Measurements from ENCODE around the gene RGL2. TPM values are rescaled to one million over a fixed set of nuclear protein-coding genes. Genes with fewer than 3 reads are reported as not detected.

The RGL2 gene
- polyA plus RNA-seq, 2 of the 4 experiments (the other 2 are of a cell fraction): 11.6 to 13.9 TPM

DNA sequence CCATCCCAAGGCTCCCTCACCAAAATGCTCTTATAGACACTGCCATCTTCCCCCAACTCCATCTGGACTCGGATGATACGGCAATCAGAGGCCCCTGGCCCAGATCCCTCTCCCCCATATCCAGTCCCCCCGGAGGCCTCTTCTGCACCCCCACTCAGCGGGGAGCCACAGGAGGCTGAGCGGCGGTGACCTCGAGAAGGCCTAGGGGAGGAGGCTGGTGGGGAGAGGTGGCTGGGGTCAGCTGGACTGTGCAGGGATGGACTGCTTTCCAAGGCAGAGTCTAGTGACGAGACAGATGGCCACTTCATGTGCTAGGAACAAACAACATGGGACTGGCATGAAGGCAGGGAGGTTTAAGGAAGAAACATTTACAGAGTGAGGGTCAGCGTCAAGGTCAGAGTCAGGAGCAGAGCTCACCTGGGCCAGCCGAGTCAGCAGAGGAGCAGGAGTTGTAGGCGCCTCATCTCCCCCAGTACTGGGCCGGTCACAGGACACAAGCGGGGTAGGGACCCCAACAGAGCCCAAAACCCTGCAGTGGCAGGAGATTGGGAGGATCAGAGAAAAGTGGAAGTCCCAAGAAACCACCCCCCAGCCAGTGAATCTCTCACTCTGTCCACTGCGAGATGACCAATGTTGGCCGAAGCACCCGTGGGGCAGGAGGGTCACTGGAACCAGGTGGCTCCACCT, 5.6 kb downstream of the RGL2 start:
- no peak for DNase-seq (ENCODE audit: low read depth in 1 of 2, low spot score in 1 of 2)
- ChIA-PET CTCF (interaction anchor here (1.3 to 1.4 kb wide), 2 partner anchors 14 to 15 kb away, joined by 3 read pairs; no protein-coding TSS in a partner anchor), POLR2A (no interaction called here)
- Histone ChIP-seq H3K4me3 (no peak overlapping the region), H3K9me3 (no peaks in the 10 kb centered on the region), H3K4me1 (peaks cover 13% of the 10 kb centered on the region; the same call in 2 of the 3 replicates), H3K4me2 (no peak overlapping the region), H3K27ac (no peak overlapping the region)
- no peak for TF ChIP-seq CBX8 (IDR thresholded peaks at IDR 0.05)
- TF ChIP-seq EP300 (IDR thresholded peaks at IDR 0.05): no peak
- TF ChIP-seq PHF8 (IDR thresholded peaks at IDR 0.05; ENCODE audit: borderline replicate concordance, low read depth): no peak
- TF ChIP-seq KDM1A (IDR thresholded peaks at IDR 0.05; ENCODE audit: low read depth): no peak
- TF ChIP-seq TP53 (CRISPR knock-in tag; IDR thresholded peaks at IDR 0.05): no peak
- TF ChIP-seq MAFK (IDR thresholded peaks at IDR 0.05; ENCODE audit: partially characterized antibody): no peak
- no peak for TF ChIP-seq NR3C1 (IDR thresholded peaks at IDR 0.05)
- TF ChIP-seq HOXB5 (CRISPR knock-in tag; IDR thresholded peaks at IDR 0.05): no peak
- TF ChIP-seq RNF2 (IDR thresholded peaks at IDR 0.05; ENCODE audit: borderline replicate concordance, low read depth): no peak
- TF ChIP-seq TFCP2L1 (CRISPR knock-in tag; IDR thresholded peaks at IDR 0.05): no peak
- TF ChIP-seq KDM5A (IDR thresholded peaks at IDR 0.05): no peak
- TF ChIP-seq JUN (IDR thresholded peaks at IDR 0.05): no peak
- TF ChIP-seq FOXS1 (CRISPR knock-in tag; IDR thresholded peaks at IDR 0.05): no peak
- no peak for TF ChIP-seq ZFP36 (IDR thresholded peaks at IDR 0.05; ENCODE audit: borderline replicate concordance, partially characterized antibody)
- no peak for TF ChIP-seq RARB (CRISPR knock-in tag; IDR thresholded peaks at IDR 0.05)
- WGBS (ENCODE audit: missing lambda C conversion rate): 90% methylated on average over 12 of the region's 16 CpGs
- no peak for ATAC-seq
- FAIRE-seq: no peak

DNA sequence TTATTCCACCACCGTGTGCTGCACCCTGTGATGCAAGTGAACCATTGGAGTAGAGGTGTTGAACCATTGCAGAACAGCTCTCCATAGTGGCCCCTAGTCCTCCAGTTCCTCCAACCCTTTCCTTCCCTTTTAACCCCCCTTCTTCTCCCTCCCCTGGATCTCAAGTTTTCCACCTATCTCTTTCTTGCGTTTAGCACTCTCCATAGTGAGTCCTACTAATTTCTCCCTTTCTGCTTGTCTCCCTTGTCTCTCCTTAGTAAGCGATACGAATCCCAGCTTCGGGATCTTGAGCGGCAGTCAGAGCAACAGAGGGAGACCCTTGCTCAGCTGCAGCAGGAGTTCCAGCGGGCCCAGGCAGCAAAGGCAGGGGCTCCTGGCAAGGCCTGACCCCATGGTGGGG, 8.3 kb downstream of the RGL2 start:
- POLR2A ChIA-PET: no interaction called here
- Histone ChIP-seq H3K4me1 (peaks cover 13% of the 10 kb centered on the region; the same call in 2 of the 3 replicates), H3K27ac (peak overlapping the region in 1 of 2 experiments; percentile 91; a peak in 1 of 6 replicates)

DNA sequence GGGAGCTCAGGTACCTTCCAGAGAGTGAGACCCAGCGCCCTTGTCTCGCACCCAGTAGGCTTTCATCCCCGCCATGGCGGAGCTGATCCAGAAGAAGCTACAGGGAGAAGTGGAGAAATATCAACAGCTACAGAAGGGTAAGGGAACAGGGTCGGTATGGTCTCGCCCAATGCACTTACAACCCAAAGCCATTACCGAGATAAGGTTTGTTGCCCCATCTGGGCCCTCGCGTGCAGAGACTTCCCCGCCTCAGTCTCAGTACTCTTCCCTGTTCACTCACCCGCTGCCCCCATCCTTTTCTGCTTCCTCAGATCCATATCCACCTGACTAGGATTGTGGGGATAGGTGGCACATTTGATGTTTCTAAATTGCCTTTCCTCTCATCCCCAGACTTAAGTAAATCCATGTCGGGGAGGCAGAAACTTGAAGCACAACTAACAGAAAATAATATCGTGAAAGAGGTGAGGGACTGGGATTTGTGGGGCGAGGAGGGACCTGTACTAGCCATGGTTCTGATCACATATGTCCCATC, 8.9 kb downstream of the RGL2 start:
- Histone ChIP-seq H3K4me1 (peaks cover 13% of the 10 kb centered on the region; the same call in 2 of the 3 replicates), H3K27ac (peak overlapping the region; percentile 80 to 91), H3K9me3 (no peaks in the 10 kb centered on the region), H3K4me3 (peak overlapping the region; percentile 81), H3K4me2 (peak overlapping the region; percentile 91)
- WGBS (ENCODE audit: missing lambda C conversion rate): 1% methylated on average over 14 of the region's 14 CpGs
- ChIA-PET CTCF (interaction anchor here (1.0 to 5.8 kb wide), 3 partner anchors 8 to 11 kb away, joined by 3 to 44 read pairs (median 11); partner anchors contain the start of genes B3GALT4 and RGL2), POLR2A (interaction anchor here (1.3 to 1.8 kb wide), 4 partner anchors 9 to 28 kb away, joined by 10 to 20 read pairs (median 13); partner anchors contain the start of genes B3GALT4, RGL2, RPS18 and VPS52)
- DNase-seq (ENCODE audit: low read depth in 1 of 2, low spot score in 1 of 2) (no peak), ATAC-seq (peak; percentile 37 to 50; a peak in 4 of 6 replicates), FAIRE-seq (no peak)
- TF ChIP-seq ELK1 (IDR thresholded peaks at IDR 0.05; ENCODE audit: low read depth, low read length) (no peak), JUN (IDR thresholded peaks at IDR 0.05) (0 out of 5 replicates have a peak, but pooled peaks of 1 of the 2 experiments have one; percentile 2), FOXS1 (CRISPR knock-in tag; IDR thresholded peaks at IDR 0.05) (no peak)

More for the DNA sequence above, 8.3 kb downstream of the RGL2 start:
- DNase-seq (ENCODE audit: low read depth in 1 of 2, low spot score in 1 of 2) (no peak), FAIRE-seq (no peak), ATAC-seq (no peak)
- CTCF ChIA-PET: interaction anchor here (0.9 to 5.8 kb wide), 2 partner anchors 9 to 12 kb away, joined by 3 to 44 read pairs; partner anchors contain the start of gene B3GALT4
- Histone ChIP-seq H3K9me3 (no peaks in the 10 kb centered on the region), H3K4me3 (peak overlapping the region; percentile 81), H3K4me2 (peak overlapping the region; percentile 91)
- WGBS (ENCODE audit: missing lambda C conversion rate): 71% methylated on average over 6 of the region's 7 CpGs
- TF ChIP-seq ESRRA (IDR thresholded peaks at IDR 0.05; ENCODE audit: borderline replicate concordance, low read length) (no peak), BHLHE40 (IDR thresholded peaks at IDR 0.05; ENCODE audit: low read depth, low read length) (no peak), FOXS1 (CRISPR knock-in tag; IDR thresholded peaks at IDR 0.05) (no peak), MYC (IDR thresholded peaks at IDR 0.05; ENCODE audit: borderline replicate concordance, low read length) (no peak), JUN (IDR thresholded peaks at IDR 0.05) (no peak), ZSCAN20 (CRISPR knock-in tag; IDR thresholded peaks at IDR 0.05) (no peak), CEBPB (IDR thresholded peaks at IDR 0.05) (no peak), RAD21 (conservative IDR thresholded peaks at IDR 0.05 in 1 of 2, IDR thresholded peaks at IDR 0.05 in 1 of 2) (no peak)

Measured in A549 (cell line).